HFFc6 (cell line): ENCODE data around the gene PCMT1. TPM values are rescaled to one million over a fixed set of nuclear protein-coding genes. Genes with fewer than 3 reads are reported as not detected.

Source experiments
- DNase-seq: peaks from one replicate; pipeline ENCODE4 v3.0.0-alpha.2; 2018
- H3K27ac Mint-ChIP-seq: 2 replicates; pipeline ENCODE4 v1.8.0; 2020; ENCODE audit warnings: mild to moderate bottlenecking, mixed read lengths
- H3K27me3 Mint-ChIP-seq: 2 replicates; pipeline ENCODE4 v1.8.0; 2021; ENCODE audit warnings: mild to moderate bottlenecking, moderate library complexity, mixed read lengths; ENCODE audit not compliant: insufficient read depth
- H3K36me3 Mint-ChIP-seq: 2 replicates; pipeline ENCODE4 v1.8.0; 2021; ENCODE audit warnings: low read depth, mixed read lengths
- H3K4me1 Mint-ChIP-seq: 2 replicates; pipeline ENCODE4 v1.8.0; 2020; ENCODE audit warnings: low read depth, mixed read lengths
- H3K4me3 Mint-ChIP-seq: 2 replicates; pipeline ENCODE4 v1.8.0; 2020; ENCODE audit warnings: mild to moderate bottlenecking, moderate library complexity, mixed read lengths
- H3K9me3 Mint-ChIP-seq: 2 replicates; pipeline ENCODE4 v1.8.0; 2020; ENCODE audit warnings: mild to moderate bottlenecking, mixed read lengths
- CTCF ChIP-seq: fragments of 200-600 bp; sonication (generic); IDR thresholded peaks from 2 replicates; pipeline ENCODE4 v1.5.0; 2021; ENCODE audit warnings: antibody characterized with exemption, mild to moderate bottlenecking
- total RNA-seq, 6 experiments: library from RNA; stranded (reverse); fragmentation: NEBNext Ultra II Directional; extraction: Animal tissue kit (Norgen Biotek cat#: 25700); gene quantifications; 2 replicates in 1 of 6; 3 replicates in 5 of 6; pipeline ENCODE4 v1.2.3, GENCODE V29; 2021

Gene PCMT1
- total RNA-seq, 6 experiments from 2014 or later, result 99.7 to 126 (median 112) TPM

GRCh38 chr6:149763866-149764265 lies 14.3 kb downstream of the PCMT1 start:
- H3K27ac Mint-ChIP-seq, result peak overlapping the region; percentile 66
- H3K27me3 Mint-ChIP-seq, result no peaks in the 10 kb centered on the region

GRCh38 chr6:149766156-149766769 lies 16.7 kb downstream of the PCMT1 start:
- H3K27me3 Mint-ChIP-seq, result no peaks in the 10 kb centered on the region
- H3K36me3 Mint-ChIP-seq, result peaks cover 33% of the 10 kb centered on the region
- DNase-seq, result peak; percentile 61
- TF ChIP-seq CTCF, result no peak
- no peak overlapping the region; the same call in 1 of the 2 replicates for H3K4me3 Mint-ChIP-seq
- H3K27ac Mint-ChIP-seq, result peak overlapping the region; percentile 42; the same call in 1 of the 2 replicates
- H3K9me3 Mint-ChIP-seq, result peaks cover 12% of the 10 kb centered on the region
- peaks cover 31% of the 10 kb centered on the region for H3K4me1 Mint-ChIP-seq

More at GRCh38 chr6:149763866-149764265, 14.3 kb downstream of the PCMT1 start:
- peak; percentile 8 for DNase-seq
- H3K9me3 Mint-ChIP-seq, result peaks cover 12% of the 10 kb centered on the region
- peaks cover 40% of the 10 kb centered on the region for H3K4me1 Mint-ChIP-seq
- peaks cover 31% of the 10 kb centered on the region for H3K36me3 Mint-ChIP-seq
- no peak overlapping the region for H3K4me3 Mint-ChIP-seq
- no peak for TF ChIP-seq CTCF

GRCh38 chr6:149769676-149770075 lies 20.1 kb downstream of the PCMT1 start:
- no peak for TF ChIP-seq CTCF
- peak overlapping the region; percentile 14; the same call in 1 of the 2 replicates for H3K27ac Mint-ChIP-seq
- H3K9me3 Mint-ChIP-seq, result peaks cover 12% of the 10 kb centered on the region
- H3K27me3 Mint-ChIP-seq, result no peaks in the 10 kb centered on the region
- peaks cover 28% of the 10 kb centered on the region for H3K36me3 Mint-ChIP-seq
- no peak overlapping the region for H3K4me3 Mint-ChIP-seq
- peaks cover 11% of the 10 kb centered on the region for H3K4me1 Mint-ChIP-seq
- no peak for DNase-seq

- Mint-ChIP-seq H3K27me3 (no peaks in the 10 kb centered on the region), H3K9me3 (peaks cover 7% of the 10 kb centered on the region), H3K4me1 (peaks cover 8% of the 10 kb centered on the region), H3K4me3 (no peak overlapping the region), H3K36me3 (peaks cover 22% of the 10 kb centered on the region), H3K27ac (no peak overlapping the region)
- no peak for TF ChIP-seq CTCF
- DNase-seq, result no peak
Measured at GRCh38 chr6:149771185-149771584, 21.6 kb downstream of the PCMT1 start.

- H3K36me3 Mint-ChIP-seq, result peaks cover 15% of the 10 kb centered on the region
- H3K9me3 Mint-ChIP-seq, result no peaks in the 10 kb centered on the region; the same call in 1 of the 2 replicates
- no peak for DNase-seq
- no peaks in the 10 kb centered on the region for H3K27me3 Mint-ChIP-seq
- no peak overlapping the region for H3K4me3 Mint-ChIP-seq
- no peak overlapping the region for H3K27ac Mint-ChIP-seq
- H3K4me1 Mint-ChIP-seq, result peaks cover under 1% of the 10 kb centered on the region; the same call in 1 of the 2 replicates
- no peak for TF ChIP-seq CTCF
Measured at GRCh38 chr6:149771925-149772324, 22.4 kb downstream of the PCMT1 start.
